GM19043 (cell line): ENCODE data around the gene IL22RA1.

Experiments
- ATAC-seq: cut with Tn5 transposase; IDR thresholded peaks from one replicate; pipeline ENCODE4 v1.9.1; 2021; ENCODE audit warnings: low read depth; ENCODE audit not compliant: unreplicated experiment

The IL22RA1 gene

GRCh38 chr1:24101796-24102586 lies 40.9 kb downstream of the IL22RA1 start:
- no peak for ATAC-seq

- no peak for ATAC-seq
These were observed 41.8 kb downstream of the IL22RA1 start for GRCh38 chr1:24100945-24101737.

DNA sequence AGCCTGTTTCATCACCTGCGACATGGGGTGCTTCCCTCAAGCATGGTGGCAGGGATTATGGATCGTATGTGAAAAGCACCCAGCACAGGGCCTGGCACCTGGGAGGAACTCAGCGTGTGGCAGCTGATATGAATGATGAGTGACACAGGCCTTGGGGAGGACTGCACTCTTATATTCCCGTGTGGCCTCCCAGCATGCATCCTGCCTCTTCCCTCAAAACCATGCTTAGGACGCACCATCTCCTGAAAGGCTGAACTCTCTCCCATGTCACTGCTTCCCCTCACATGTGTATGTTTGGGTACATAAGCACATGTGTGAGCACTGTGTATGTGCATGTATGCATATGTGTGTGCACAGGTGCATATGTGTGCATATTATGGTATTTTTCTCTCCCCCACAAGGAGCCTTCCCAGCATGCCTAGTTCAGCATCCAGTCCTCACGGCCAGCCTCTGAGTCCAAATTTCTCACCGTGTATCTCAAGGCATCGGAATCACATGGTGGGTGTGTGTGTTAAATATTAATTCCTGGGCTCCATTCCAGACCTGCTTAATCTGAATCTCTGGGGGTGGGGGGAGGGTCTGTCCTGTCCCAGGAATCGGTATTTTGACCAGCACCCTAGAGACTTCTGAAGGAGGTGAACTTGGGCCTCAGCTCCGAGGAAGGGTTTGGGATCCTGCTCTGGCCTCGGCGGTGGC lies 43.8 kb downstream of the IL22RA1 start:
- no peak for ATAC-seq

DNA sequence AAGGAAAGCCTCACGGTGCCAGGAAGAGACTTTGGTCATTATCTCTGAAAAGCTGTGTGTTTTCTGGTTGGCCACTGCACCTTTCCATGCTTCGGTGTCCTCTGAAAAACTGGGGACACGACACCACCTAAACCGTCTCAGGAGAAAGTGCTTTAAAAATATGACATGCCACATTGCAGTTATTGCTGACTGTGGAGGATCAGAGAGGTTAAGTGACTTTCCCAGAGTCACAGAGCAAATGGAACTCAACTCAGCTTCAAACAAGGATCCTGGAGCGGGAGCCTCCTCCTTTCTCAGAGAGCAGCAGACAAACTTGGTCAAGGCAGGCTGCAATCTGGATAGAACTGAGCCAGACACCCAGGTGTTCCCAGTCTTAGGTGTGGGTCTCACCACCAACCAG lies 44.8 kb downstream of the IL22RA1 start:
- ATAC-seq = no peak

- no peak for ATAC-seq
These were observed 45.3 kb downstream of the IL22RA1 start for GRCh38 chr1:24097663-24098062.

DNA sequence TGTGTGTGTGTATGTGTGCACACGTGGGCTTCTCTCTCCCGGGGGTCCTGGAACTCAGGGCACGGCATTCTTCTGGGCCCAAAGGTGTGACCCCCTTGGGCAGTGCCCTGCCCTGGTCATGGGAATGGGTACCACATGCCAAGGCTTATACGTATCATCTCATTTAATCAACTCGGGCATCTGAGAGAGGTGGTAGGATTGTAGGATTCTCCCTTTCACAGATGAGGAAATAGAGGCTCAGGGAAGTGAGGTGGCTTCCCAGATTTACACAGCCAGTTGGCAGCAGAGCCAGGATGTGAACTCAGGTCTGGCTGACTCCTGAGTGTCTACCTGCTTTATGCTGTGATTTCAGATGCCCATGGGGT lies 46.2 kb downstream of the IL22RA1 start:
- no peak for ATAC-seq

- ATAC-seq = no peak
These were observed 46.8 kb downstream of the IL22RA1 start for GRCh38 chr1:24096009-24096738.

DNA sequence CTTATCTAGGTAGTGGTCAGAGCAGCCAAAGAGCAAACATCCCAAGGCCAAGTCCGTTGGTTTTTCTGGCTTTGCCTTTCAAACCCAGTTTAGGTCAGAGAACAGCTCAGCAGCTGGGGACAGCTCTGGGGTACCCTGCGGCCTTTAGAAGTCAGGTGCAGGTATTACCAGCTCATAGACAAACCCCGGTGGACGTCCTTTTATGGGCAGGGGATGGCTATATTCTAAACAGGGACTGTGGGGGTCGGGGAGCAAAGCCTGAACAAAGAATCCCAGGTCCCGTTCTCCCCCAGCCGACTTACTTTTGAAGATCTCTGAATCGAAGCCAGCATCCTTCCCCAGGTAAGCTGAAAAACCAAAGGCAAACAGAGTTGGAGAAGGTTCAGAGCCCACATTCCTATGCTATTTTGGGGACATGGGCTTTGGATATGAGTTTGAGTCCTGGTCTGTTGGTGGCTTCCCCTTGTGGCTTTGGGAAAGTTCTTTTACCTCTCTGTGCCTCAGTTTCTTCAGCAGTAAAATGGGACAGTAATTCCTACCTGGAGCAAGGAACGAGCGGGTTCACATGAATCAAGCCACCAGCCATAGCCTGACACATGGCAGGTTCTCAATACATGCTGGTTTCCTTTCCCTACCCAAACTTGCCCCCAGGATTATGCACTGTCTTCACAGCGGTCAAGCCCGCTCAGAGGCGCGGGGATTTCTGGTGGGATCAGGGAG lies 47.6 kb downstream of the IL22RA1 start:
- no peak for ATAC-seq

DNA sequence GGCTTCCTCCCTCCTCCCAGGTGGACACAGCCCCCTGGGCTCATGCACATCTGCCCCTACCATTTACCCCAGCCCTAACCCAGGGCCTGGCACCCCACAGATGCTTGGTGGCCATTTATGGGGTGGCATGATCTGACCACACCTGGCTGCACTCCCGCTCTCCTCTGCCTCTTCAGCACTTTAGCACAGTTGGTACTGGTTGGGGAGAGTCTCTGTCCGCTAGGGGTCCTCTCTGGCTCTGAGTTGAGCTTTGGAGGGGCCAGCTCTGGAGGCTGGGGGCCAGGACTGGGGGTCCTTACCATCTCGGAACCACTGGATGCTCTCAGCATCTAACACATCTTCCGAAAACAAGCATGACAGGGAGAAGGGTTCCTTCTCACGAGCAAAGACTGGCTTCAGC lies 48.4 kb downstream of the IL22RA1 start:
- no peak for ATAC-seq

- no peak for ATAC-seq
These were observed 49.2 kb downstream of the IL22RA1 start for GRCh38 chr1:24093732-24094131.

GRCh38 chr1:24092979-24093378 lies 50.0 kb downstream of the IL22RA1 start:
- ATAC-seq = no peak

DNA sequence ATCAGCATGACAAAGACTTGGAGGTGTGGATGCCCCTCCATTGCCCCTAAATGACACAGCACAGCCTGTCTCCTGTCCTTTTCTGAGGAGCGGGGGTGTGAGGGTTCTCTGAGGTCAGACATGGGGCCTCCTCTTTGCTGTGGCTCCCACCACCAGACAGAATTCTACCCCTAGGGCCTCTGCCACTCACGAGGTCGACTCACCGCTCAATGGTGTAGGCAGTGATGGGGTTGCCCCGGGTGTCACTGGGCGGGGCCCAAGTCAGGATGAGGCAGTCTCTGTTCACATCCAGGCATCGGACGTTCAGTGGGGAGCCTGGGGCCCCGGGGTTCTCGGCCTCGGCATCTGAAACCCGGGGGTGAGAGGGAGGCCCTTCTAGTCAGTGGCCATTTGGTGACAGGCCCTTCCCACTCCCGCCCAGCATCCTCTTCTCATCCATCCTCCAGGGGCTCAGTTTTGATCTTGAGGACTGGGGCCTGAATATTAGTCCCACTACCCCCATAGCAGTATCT lies 50.9 kb downstream of the IL22RA1 start:
- ATAC-seq = no peak

DNA sequence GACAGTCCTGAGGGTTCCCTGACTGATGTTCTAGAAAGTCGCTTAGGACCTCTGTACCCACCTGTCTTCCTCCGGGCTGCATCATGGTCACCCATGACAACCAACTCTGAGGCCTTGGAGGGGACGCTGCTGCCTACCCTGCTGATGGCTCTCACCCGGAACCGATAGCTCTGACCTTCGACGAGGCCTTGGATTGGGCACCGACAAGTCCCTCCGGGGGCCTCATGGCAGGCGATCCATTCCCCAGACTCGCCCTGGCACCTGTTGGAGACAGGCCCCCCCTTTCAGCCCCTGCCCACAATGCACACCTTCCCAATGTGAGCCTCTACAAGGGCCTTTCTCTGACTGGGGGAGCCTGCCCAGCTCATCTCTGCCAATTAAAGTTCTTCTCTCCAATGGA lies 52.2 kb downstream of the IL22RA1 start:
- ATAC-seq = no peak

GRCh38 chr1:24089743-24090555 lies 53.0 kb downstream of the IL22RA1 start:
- ATAC-seq = no peak

DNA sequence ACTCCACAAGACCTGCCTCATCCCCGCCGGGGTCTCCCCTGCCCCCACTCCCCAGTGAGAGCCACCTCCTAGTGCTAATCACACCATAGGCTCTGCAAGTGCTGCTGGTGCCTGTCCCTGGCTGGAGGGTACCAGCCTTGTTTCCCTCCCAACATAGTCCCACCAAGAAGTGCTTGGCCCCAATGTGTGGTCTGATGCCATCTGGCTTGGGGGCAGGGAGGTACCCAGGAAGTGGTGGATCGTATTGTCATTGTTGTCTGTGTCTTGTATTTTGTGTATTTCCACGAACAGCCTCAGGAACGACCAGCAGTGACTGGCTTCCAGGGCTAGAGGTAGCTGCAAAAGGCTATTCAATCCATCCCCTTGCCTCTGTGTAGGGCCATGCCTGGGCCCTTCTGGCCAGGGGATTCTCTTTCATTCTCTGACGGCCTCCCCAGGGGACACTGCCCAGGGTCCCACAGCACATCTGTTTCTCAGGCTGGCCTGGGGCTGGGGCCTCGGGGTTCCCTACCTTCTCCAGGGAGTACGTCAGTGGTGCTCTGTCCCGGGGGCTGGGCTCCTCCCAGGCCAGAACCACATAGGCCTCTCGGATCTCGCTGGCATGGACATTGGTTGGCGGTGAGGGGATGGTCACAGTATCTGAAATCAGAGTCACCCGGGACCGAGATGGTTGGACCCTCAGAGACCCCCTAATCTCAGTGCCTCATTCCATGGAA lies 53.8 kb downstream of the IL22RA1 start:
- no peak for ATAC-seq

GRCh38 chr1:24086466-24086865 lies 56.5 kb downstream of the IL22RA1 start:
- no peak for ATAC-seq

- no peak for ATAC-seq
These were observed 57.4 kb downstream of the IL22RA1 start for GRCh38 chr1:24085546-24085945.

- no peak for ATAC-seq
These were observed 57.9 kb downstream of the IL22RA1 start for GRCh38 chr1:24085007-24085406.
